IPS-NIHi11 (cell line): Measurements from ENCODE around the gene TRIM10.
A peak's percentile ranks its signal among the peaks of the same experiment; 100 is the strongest.
"Not testable (repeated sequence)": the region's sequence is repeated elsewhere in the genome, so short reads cannot be mapped to it uniquely, and the experiment has no call there.

Experiments
- DNase-seq: peaks from one replicate; pipeline ENCODE4 v3.0.0; 2012; ENCODE audit warnings: mixed read lengths, low spot score

Gene TRIM10

DNA sequence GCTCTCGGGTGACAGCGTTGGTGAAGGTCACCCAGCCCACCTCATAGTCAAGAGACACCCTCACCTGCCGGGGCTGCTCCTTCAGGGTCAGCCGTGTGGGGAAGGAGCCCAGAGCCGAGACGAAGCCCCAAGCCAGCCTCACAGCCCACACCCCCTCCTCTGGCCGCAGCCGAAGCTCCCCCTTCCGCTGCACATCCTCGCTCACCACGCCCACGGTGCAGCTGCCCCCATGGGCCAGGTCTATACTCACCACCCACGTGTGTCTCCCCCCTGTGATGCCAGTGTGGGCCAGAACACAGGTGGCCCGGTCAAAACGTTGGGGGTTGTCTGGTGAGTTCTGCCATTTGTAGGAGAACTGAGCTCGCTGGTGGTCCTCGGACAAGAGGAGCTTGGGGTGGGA is 7.0 kb downstream of the TRIM10 start:
- DNase-seq, result no peak

DNA sequence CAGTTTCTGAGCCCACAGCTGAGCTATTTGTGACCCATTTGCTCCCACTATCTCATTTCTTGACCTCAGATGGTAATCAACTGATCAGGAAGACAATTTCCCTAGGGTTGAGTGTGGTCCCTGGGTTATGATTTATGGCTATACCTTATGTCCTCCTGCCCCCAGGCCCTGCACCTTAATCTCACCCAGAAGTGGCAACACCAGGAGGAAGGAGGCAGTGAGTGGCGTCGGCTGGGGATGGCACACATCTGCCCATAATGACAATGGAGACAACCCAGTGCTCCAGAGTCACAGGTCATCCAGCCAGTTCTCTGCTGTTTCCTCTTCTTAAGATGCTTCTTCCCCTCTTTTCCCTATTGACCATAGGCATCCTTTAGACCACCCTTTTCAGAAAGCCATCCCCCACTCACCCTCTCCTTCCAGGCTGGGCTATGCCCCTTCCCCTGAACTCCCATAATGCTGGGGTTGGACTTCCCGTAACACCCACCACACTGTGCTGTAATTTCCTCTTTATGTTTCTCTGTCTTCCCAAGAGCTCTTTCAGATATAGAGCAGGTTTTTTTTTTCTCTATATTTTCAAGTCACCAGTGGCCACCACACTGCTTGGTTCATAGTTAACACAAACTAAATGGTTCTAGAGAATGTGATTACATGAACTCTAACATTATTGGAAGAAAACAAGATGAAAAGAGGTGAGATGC is 8.0 kb downstream of the TRIM10 start:
- DNase-seq, result no peak

DNA sequence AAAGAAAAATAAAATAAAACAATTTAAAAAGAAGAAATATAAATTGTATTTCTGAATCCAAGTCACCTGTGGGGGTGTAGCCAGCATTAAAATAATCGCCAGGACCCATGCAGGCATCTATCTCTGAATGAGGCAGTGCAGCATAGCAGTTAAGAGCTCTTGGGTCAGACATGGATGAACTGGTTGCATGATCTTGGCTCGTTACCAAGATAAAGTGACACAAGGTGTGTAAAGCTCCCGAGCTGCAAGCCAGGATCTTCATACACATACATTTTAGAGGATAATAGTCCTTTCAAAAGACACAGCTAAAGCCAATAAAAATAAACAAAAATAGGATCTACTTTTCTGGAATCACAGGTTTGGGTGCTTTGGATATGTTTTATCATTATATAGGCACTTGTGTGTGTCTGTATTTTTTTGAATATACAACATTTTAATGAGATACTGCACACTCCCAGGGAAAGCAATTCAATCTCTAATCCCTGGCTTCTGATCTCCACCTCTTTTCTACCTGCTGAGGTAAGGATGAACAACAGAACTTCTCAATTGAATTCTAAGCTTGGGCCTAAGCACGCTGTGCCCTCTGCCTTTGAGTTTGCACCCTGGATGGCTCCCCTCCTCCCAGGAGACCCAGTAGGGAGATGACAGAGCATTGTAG is 8.9 kb downstream of the TRIM10 start:
- no peak for DNase-seq

DNA sequence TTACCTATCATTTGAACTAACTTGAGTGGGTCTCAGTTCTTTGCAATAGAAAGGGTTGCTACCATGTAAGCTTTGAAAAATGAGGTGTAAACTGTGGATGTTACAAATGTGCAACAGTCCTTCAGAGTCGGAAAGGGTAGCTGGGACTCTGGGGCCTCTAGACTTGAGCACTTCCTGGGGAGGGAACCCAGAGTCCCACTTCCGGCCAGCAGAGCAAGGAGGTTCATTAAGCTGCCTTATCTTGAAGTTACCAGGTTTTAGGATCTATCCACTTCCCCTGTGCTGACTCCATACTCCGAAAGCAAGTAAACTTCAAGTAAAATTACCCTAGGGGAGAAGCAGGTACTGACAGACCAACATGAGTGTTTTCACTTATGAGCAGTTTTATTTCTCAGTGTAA is 9.4 kb downstream of the TRIM10 start:
- no peak for DNase-seq

DNA sequence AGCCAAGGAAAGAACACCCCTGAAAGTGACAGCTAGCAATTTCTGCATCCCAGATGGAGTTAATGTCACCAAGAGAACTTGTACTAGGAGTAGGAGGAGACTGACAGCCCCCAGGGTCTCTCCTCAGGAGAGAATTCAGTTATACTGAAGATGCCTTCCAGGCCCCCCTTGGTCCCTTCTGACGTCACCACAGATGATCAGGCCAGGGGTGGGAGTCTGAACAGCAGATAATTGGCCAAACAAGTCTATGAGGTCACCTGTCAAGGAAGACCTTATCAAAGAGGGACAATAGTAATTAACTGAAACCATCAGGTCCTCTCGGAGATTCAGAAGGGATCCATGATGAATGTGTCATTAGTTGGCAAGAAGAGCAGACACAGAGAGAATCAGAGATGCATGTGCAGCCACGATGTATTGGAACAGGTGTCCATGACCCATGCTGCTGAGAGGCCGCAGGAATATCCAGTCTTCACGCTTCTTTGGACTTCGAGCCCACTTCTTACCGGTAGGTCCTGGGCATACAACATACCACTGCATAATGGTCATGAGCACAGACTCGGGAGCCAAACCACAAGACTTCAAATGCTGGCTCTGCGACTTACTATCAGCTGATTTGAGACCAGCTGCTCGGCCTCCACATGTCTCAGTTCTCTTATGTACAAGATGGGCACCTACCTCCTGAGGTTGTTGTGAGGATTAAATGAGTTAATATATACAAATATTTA is 10.2 kb downstream of the TRIM10 start:
- DNase-seq, result no peak

DNA sequence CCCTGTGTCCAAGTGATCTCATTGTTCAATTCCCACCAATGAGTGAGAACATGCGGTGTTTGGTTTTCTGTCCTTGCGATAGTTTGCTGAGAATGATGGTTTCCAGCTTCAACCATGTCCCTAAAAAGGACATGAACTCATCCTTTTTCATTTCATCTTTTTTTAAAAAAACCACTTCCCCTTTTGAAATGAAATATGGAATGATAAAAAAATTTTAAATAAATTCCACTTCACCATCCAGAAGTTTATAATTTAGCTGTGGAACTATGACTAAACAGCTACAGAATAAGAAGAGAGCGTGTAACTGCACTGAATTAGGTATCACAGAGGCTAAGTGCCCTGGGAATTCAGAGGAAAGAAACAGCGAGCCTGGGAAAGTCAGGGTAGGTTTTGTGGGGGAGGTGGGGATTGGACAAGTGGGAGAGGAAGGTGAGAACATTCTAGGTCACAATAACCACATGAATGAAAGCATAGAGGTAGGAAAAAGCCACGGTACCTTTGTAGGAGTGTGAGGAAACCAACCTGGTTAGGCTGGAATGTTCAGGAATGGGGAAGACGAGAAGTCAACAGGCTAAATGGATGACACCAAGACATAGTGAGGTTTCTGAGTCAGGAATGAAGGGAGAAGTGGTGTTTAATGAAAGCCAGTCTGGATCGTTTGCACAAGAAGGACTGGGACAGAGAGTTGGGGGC is 11.0 kb downstream of the TRIM10 start:
- DNase-seq, result no peak

DNA sequence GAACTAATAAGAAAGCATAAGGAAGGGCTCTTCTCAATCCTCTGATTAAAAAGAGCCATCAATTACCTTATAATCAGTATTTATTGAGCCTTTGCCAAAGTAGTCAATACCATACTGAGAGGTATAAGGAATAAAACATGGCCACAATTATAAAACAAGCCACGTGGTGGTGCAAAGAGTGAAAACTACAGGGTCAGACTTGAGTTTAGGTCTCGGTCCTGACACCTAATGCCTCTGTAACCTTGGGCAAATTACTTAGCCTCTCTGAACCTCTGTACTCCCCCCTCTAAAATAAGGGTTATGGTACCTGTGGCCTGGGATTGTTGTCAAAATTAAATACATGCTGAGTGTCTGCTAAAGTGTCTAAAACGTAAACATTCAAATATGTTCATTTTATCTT is 11.8 kb downstream of the TRIM10 start:
- DNase-seq, result no peak

DNA sequence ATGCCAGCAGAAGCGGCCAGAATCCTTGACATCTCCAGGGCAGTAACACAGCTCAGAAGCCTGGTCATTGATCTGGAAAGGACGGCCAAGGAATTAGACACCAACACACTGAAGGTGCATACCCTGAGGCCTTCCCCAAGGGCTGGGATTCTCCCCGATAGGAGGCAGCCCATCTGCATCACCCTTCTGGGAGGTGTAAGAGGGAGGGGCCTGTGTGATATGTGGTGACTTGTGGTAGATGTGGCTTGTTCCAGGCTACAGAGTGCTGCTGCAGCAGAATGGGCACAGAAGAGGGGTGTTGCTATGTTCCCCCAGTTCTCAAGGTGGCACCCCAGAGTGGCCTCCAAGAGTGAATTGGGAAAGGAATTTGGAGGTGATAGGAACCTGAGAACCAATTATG is 13.9 kb downstream of the TRIM10 start:
- DNase-seq, result no peak

- peak; percentile 32 for DNase-seq
These were observed 15.2 kb downstream of the TRIM10 start for GRCh38 chr6:30145818-30146217.

DNA sequence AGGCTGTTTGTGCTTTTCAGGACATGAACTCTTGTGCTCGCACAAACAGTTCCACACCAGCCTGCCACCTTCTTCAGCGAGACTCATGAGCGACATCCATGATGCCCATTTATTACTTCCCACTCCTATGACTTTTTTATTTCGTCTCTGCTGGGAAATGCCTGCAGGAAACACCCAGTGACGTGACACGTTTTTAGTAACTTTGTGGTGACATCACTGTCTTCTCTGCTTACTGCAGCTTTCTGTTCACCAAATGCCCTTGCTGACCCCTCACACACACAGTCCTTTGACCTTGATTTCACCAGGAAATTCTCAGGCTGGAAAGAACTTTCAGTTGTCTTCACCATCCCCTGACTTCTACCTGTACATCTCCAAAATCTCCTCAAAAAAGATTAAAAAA is 16.2 kb downstream of the TRIM10 start:
- DNase-seq, result no peak

DNA sequence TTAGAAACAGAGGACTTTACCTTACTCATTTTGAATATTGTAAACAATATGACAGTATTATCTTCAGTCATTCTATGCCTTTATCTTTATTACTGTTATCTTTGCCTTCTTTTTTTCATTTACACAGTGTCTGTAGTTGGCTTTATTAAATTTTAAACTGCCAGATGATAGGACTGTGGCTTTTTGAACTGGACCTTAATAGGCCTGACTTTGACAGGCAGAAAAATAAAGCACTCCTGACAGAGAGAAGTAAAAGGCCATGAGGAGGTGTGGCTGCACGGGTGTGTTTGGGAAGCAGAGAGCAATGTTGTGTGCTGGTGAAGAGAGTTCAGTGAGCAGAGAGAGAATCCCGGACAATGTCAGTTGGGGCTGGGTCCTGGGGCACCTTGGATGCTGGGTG is 17.2 kb downstream of the TRIM10 start:
- DNase-seq, result no peak

GRCh38 chr6:30142665-30143064 is 18.3 kb downstream of the TRIM10 start:
- no peak for DNase-seq

- not testable (repeated sequence) for DNase-seq
These were observed 20.8 kb downstream of the TRIM10 start for GRCh38 chr6:30140240-30140639.

DNA sequence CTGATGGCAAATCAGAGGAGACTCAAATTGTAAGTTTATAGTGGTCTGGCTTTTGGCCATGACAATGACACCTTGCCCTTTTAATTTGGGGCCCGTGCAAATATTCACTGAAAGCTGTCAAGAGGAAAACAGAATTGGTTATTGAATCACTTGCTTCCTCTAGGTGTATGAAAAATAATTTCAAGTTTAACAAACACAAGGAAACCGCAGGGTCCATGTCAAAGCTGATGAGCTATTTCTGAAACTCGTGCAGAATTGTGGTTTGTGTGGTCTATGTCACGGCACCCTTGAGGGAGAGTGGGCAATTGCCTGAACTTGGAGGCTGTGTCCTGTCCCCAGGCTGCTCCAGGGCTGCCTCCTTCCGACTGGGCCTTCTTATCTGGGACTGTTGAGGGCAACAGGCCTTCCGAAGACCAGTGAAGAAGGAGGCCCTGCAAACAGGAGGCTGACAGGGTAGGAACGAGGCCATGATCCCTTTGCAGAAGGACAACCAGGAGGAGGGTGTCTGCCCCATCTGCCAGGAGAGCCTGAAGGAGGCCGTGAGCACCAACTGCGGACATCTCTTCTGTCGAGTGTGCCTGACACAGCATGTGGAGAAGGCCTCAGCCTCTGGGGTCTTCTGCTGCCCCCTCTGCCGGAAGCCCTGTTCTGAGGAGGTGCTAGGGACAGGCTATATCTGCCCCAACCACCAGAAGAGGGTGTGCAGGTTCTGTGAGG is 24.3 kb downstream of the TRIM10 start:
- no peak for DNase-seq

GRCh38 chr6:30135757-30136156 is 25.3 kb downstream of the TRIM10 start, which contains the start of gene TRIM40:
Gene TRIM40 (plus strand): TSS chr6:30136140. CDS start chr6:30137037, 897 bp downstream.
- no peak for DNase-seq

- no peak for DNase-seq
These were observed 25.9 kb downstream of the TRIM10 start for GRCh38 chr6:30135147-30135546.

GRCh38 chr6:30131947-30132497 is 29.0 kb downstream of the TRIM10 start:
- no peak for DNase-seq

DNA sequence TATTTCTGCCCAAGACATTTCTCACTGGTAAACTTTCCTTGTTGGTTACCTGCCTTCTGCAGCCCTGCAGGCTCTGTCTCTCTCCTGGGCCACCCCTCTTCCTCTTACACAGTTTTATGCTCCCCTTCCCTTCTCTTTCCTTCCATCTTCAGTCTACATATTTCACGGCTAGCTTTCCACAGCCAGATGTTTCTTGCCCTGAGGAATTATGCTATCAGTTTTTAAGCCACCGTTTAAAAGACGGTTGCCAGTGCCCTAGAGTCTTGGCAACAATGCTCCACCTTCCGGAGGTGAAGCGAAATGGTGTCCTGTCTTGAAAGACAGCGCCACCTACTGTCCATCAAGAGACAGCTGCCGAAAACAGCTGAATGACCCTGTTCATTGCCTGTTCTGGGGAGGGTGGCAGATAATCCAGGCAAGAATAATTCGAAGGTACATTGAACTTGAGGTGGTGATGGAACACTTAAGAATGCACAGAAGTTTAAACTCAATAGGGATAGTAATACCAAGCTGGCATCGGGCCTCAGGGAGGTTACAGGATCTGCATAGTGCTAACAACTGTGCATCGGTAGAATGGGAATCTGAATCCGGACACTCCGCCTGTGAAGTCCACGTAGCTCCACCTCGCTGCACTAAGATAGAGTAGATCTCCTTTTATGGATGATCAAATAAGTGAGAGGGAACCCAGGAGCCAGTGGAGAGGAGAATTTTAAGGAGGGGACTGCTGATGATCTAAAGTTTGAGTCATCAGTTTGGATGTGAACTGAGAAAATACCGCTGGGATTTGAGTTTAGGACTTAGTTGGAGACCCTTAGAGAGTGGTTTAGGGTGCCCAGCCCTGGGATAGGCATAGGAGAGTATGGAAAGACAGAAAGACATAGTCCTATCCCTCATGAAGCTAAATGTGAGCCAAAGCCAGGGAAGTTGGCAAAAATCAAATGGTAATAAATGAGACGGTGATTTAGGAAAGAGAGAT is 29.8 kb downstream of the TRIM10 start:
- DNase-seq, result peak; percentile 87

- DNase-seq, result no peak
These were observed 30.8 kb downstream of the TRIM10 start for GRCh38 chr6:30130179-30130679.
